HG02973 (cell line): Measurements from ENCODE around the gene KIAA1614.

Source experiments
- ATAC-seq: cut with Tn5 transposase; IDR thresholded peaks from one replicate; pipeline ENCODE4 v1.9.1; 2021; ENCODE audit warnings: moderate library complexity; ENCODE audit not compliant: unreplicated experiment

The KIAA1614 gene

GRCh38 chr1:180941518-180942275, 29.0 kb downstream of the KIAA1614 start:
- ATAC-seq, result no peak

GRCh38 chr1:180945151-180945550, 32.5 kb downstream of the KIAA1614 start:
- ATAC-seq, result no peak

- no peak for ATAC-seq
Measured at GRCh38 chr1:180945551-180945950, 32.9 kb downstream of the KIAA1614 start.

- no peak for ATAC-seq
Measured at GRCh38 chr1:180946056-180946455, 33.4 kb downstream of the KIAA1614 start.

- no peak for ATAC-seq
Measured at GRCh38 chr1:180946541-180947498, 34.1 kb downstream of the KIAA1614 start.

- no peak for ATAC-seq
Measured at GRCh38 chr1:180947499-180947885, 34.8 kb downstream of the KIAA1614 start.

- ATAC-seq, result no peak
Measured at GRCh38 chr1:180947901-180948640, 35.4 kb downstream of the KIAA1614 start.

- no peak for ATAC-seq
Measured at GRCh38 chr1:180948641-180949615, 36.2 kb downstream of the KIAA1614 start.

GRCh38 chr1:180949616-180950000, 36.9 kb downstream of the KIAA1614 start:
- ATAC-seq, result no peak

GRCh38 chr1:180950321-180950720, 37.6 kb downstream of the KIAA1614 start:
- ATAC-seq, result no peak

- no peak for ATAC-seq
Measured at GRCh38 chr1:180951186-180951745, 38.6 kb downstream of the KIAA1614 start.

GRCh38 chr1:180951836-180952656, 39.3 kb downstream of the KIAA1614 start:
- ATAC-seq, result no peak

GRCh38 chr1:180952657-180953013, 39.9 kb downstream of the KIAA1614 start:
- no peak for ATAC-seq

GRCh38 chr1:180953291-180954004, 40.8 kb downstream of the KIAA1614 start:
- ATAC-seq, result no peak

- no peak for ATAC-seq
Measured at GRCh38 chr1:180954005-180954800, 41.5 kb downstream of the KIAA1614 start.

GRCh38 chr1:180954801-180955165, 42.1 kb downstream of the KIAA1614 start:
- no peak for ATAC-seq

- no peak for ATAC-seq
Measured at GRCh38 chr1:180956028-180956640, 43.4 kb downstream of the KIAA1614 start.
